Stimulated activated CD8-positive, alpha-beta memory T cell treated with anti-CD3 and anti-CD28 coated beads, Interleukin-4, amount 100 ng/mL, for 1 hour (primary cell): Measurements from ENCODE around the gene B9D1.

Experiments
- DNase-seq, 2 donors: peaks; one replicate each; pipeline ENCODE4 v3.0.0-alpha.2; 2020; ENCODE audit warnings: low read depth in 2 of 2, low spot score in 1 of 2

Gene B9D1

GRCh38 chr17:19338031-19338990, 24.2 kb downstream of the B9D1 start:
- peak in 1 of 2 donors; percentile 34 for DNase-seq

GRCh38 chr17:19337712-19338023, 24.9 kb downstream of the B9D1 start:
- no peak for DNase-seq

- no peak for DNase-seq
Observed at GRCh38 chr17:19336938-19337711, 25.4 kb downstream of the B9D1 start.

- no peak for DNase-seq
Observed at GRCh38 chr17:19335951-19336631, 26.4 kb downstream of the B9D1 start.

- no peak for DNase-seq
Observed at GRCh38 chr17:19334331-19334730, 28.2 kb downstream of the B9D1 start.

GRCh38 chr17:19333736-19334290, 28.7 kb downstream of the B9D1 start:
- DNase-seq, result no peak

GRCh38 chr17:19333132-19333440, 29.4 kb downstream of the B9D1 start:
- no peak for DNase-seq

GRCh38 chr17:19332371-19333131, 30.0 kb downstream of the B9D1 start:
- no peak for DNase-seq

- no peak for DNase-seq
Observed at GRCh38 chr17:19331543-19332245, 30.8 kb downstream of the B9D1 start.

- no peak for DNase-seq
Observed at GRCh38 chr17:19331134-19331533, 31.4 kb downstream of the B9D1 start.

- no peak for DNase-seq
Observed at GRCh38 chr17:19330271-19330670, 32.3 kb downstream of the B9D1 start.

- no peak for DNase-seq
Observed at GRCh38 chr17:19329839-19330238, 32.7 kb downstream of the B9D1 start.

GRCh38 chr17:19329136-19329535, 33.4 kb downstream of the B9D1 start:
- DNase-seq, result no peak

- DNase-seq, result no peak
Observed at GRCh38 chr17:19328441-19329061, 34.0 kb downstream of the B9D1 start.

- DNase-seq, result no peak
Observed at GRCh38 chr17:19327031-19327783, 35.3 kb downstream of the B9D1 start.

GRCh38 chr17:19325542-19325941, 37.0 kb downstream of the B9D1 start:
- DNase-seq, result no peak

- DNase-seq, result no peak
Observed at GRCh38 chr17:19322861-19323260, 39.7 kb downstream of the B9D1 start.

- DNase-seq, result no peak
Observed at GRCh38 chr17:19322129-19322505, 40.4 kb downstream of the B9D1 start.

GRCh38 chr17:19321481-19322128, 40.9 kb downstream of the B9D1 start:
- no peak for DNase-seq
